ENCODE results near the gene DIDO1. TPM values are rescaled to one million over a fixed set of nuclear protein-coding genes. Genes with fewer than 3 reads are reported as not detected.

Gene DIDO1
- total RNA-seq, 4 donors from 2014 or later: 64.6 to 143 (median 79.2) TPM

GRCh38 chr20:62958388-62959100 is 32.2 kb upstream of the DIDO1 start:
- H3K36me3 ChIP-seq: peaks cover 11% of the 10 kb centered on the region
- no peak for DNase-seq (ENCODE audit: low spot score in 2 of 2)
- no peaks in the 10 kb centered on the region for H3K27me3 ChIP-seq
- TF ChIP-seq CTCF (IDR thresholded peaks at IDR 0.05): no peak
- no peak for TF ChIP-seq POLR2AphosphoS5 (IDR thresholded peaks at IDR 0.05)
- TF ChIP-seq EP300 (IDR thresholded peaks at IDR 0.05): no peak
- no peak for TF ChIP-seq POLR2A (IDR thresholded peaks at IDR 0.05)
- WGBS: 87% methylated on average over 6 of the region's 10 CpGs
- peaks cover 13% of the 10 kb centered on the region for H3K4me1 ChIP-seq
- no peak overlapping the region for H3K27ac ChIP-seq
- no peak overlapping the region for H3K4me3 ChIP-seq
- no peaks in the 10 kb centered on the region for H3K9me3 ChIP-seq

GRCh38 chr20:62957136-62958117 is 31.1 kb upstream of the DIDO1 start:
- TF ChIP-seq EP300 (IDR thresholded peaks at IDR 0.05) (no peak), CTCF (IDR thresholded peaks at IDR 0.05) (no peak), POLR2A (IDR thresholded peaks at IDR 0.05) (no peak), POLR2AphosphoS5 (IDR thresholded peaks at IDR 0.05) (no peak)
- H3K4me1 ChIP-seq: peaks cover 24% of the 10 kb centered on the region
- H3K9me3 ChIP-seq: no peaks in the 10 kb centered on the region
- H3K4me3 ChIP-seq: no peak overlapping the region
- H3K27me3 ChIP-seq: no peaks in the 10 kb centered on the region
- 94% methylated on average over 23 of the region's 36 CpGs for WGBS
- H3K36me3 ChIP-seq: peaks cover 2% of the 10 kb centered on the region
- no peak overlapping the region for H3K27ac ChIP-seq
- no peak for DNase-seq (ENCODE audit: low spot score in 2 of 2)

GRCh38 chr20:62956387-62957135 is 30.3 kb upstream of the DIDO1 start:
- WGBS: 76% methylated on average over 14 of the region's 25 CpGs
- TF ChIP-seq POLR2A (IDR thresholded peaks at IDR 0.05) (no peak), EP300 (IDR thresholded peaks at IDR 0.05) (no peak), POLR2AphosphoS5 (IDR thresholded peaks at IDR 0.05) (no peak), CTCF (IDR thresholded peaks at IDR 0.05) (no peak)
- no peak overlapping the region for H3K27ac ChIP-seq
- H3K27me3 ChIP-seq: no peaks in the 10 kb centered on the region
- H3K36me3 ChIP-seq: peaks cover 2% of the 10 kb centered on the region
- H3K4me3 ChIP-seq: no peak overlapping the region
- no peaks in the 10 kb centered on the region for H3K9me3 ChIP-seq
- no peak for DNase-seq (ENCODE audit: low spot score in 2 of 2)
- peaks cover 30% of the 10 kb centered on the region for H3K4me1 ChIP-seq

GRCh38 chr20:62955519-62956386 is 29.4 kb upstream of the DIDO1 start:
- Histone ChIP-seq H3K4me3 (no peak overlapping the region), H3K4me1 (peaks cover 30% of the 10 kb centered on the region), H3K9me3 (no peaks in the 10 kb centered on the region), H3K27ac (no peak overlapping the region), H3K36me3 (peaks cover 2% of the 10 kb centered on the region), H3K27me3 (no peaks in the 10 kb centered on the region)
- 81% methylated on average over 9 of the region's 23 CpGs for WGBS
- DNase-seq (ENCODE audit: low spot score in 2 of 2): no peak
- TF ChIP-seq EP300 (IDR thresholded peaks at IDR 0.05) (no peak), CTCF (IDR thresholded peaks at IDR 0.05) (no peak), POLR2A (IDR thresholded peaks at IDR 0.05) (no peak), POLR2AphosphoS5 (IDR thresholded peaks at IDR 0.05) (no peak)
